CD4-positive, alpha-beta T cell (primary cell): ENCODE data around the gene TAC3. TPM values are rescaled to one million over a fixed set of nuclear protein-coding genes. Genes with fewer than 3 reads are reported as not detected.
"Not testable (repeated sequence)": the region's sequence is repeated elsewhere in the genome, so short reads cannot be mapped to it uniquely, and the experiment has no call there.

ENCODE experiments used
- ATAC-seq: fragments of 200-7000 bp; cut with Tn5 transposase; one replicate; pipeline ENCODE4 v1.10.0; 2022; ENCODE audit warnings: mild to moderate bottlenecking; ENCODE audit not compliant: poor library complexity
- CTCF ChIA-PET: fragments of 350-600 bp; sonication (Branson Sonifier 250); formaldehyde crosslinking; loops from one replicate; lab custom pipeline; 2021; ENCODE audit warnings: antibody characterized with exemption, inconsistent platforms; lab: Charles Lee
- POLR2A ChIA-PET: fragments of 350-600 bp; sonication (Branson Sonifier 250); formaldehyde crosslinking; loops from one replicate; lab custom pipeline; 2021; ENCODE audit warnings: antibody characterized with exemption, inconsistent platforms; lab: Charles Lee
- DNase-seq, 14 experiments: peaks; one replicate each; pipeline ENCODE4 v3.0.0-alpha.2; 2013 to 2020; ENCODE audit warnings: mixed read lengths in 2 of 14
- H3K27ac ChIP-seq, 2 donors: one replicate each; pipeline versions ENCODE4 v1.5.1 to v1.7.0; 2013; ENCODE audit warnings: low read length in 2 of 2, low read depth in 1 of 2, mild to moderate bottlenecking in 1 of 2
- H3K27me3 ChIP-seq, 2 experiments: 1 replicate in 1 of 2; 2 replicates in 1 of 2; pipeline versions ENCODE4 v1.6.1 to v1.7.0; 2013; ENCODE audit warnings: low read length in 2 of 2, control low read depth in 1 of 2, mild to moderate bottlenecking in 1 of 2, moderate library complexity in 1 of 2; ENCODE audit not compliant: insufficient read depth in 2 of 2, control insufficient read depth in 1 of 2
- H3K36me3 ChIP-seq: one replicate; pipeline ENCODE4 v1.6.1; 2013; ENCODE audit warnings: low read length, control low read depth; ENCODE audit not compliant: insufficient read depth
- H3K4me1 ChIP-seq: one replicate; pipeline ENCODE4 v1.6.1; 2013; ENCODE audit warnings: low read length, control low read depth; ENCODE audit not compliant: insufficient read depth
- H3K4me3 ChIP-seq: one replicate; pipeline ENCODE4 v1.5.1; 2013; ENCODE audit warnings: mild to moderate bottlenecking, low read length, moderate library complexity
- H3K9me3 ChIP-seq, 2 experiments: 1 replicate in 1 of 2; 2 replicates in 1 of 2; pipeline versions ENCODE4 v1.6.1 to v1.7.0; 2013; ENCODE audit warnings: low read length in 2 of 2, mild to moderate bottlenecking in 2 of 2, control low read depth in 1 of 2, moderate library complexity in 1 of 2; ENCODE audit not compliant: control insufficient read depth in 1 of 2, insufficient read depth in 1 of 2
- H3K27ac Mint-ChIP-seq: one replicate; pipeline ENCODE4 v1.8.0; 2020; ENCODE audit warnings: mixed read lengths
- H3K27me3 Mint-ChIP-seq: one replicate; pipeline ENCODE4 v1.8.0; 2021; ENCODE audit warnings: mixed read lengths
- H3K36me3 Mint-ChIP-seq: one replicate; pipeline ENCODE4 v1.8.0; 2021; ENCODE audit warnings: low read depth, mixed read lengths
- H3K4me1 Mint-ChIP-seq: one replicate; pipeline ENCODE4 v1.8.0; 2021; ENCODE audit warnings: low read depth, mixed read lengths
- H3K4me3 Mint-ChIP-seq: one replicate; pipeline ENCODE4 v1.8.0; 2020; ENCODE audit warnings: mild to moderate bottlenecking, mixed read lengths
- H3K9me3 Mint-ChIP-seq: one replicate; pipeline ENCODE4 v1.8.0; 2020; ENCODE audit warnings: mixed read lengths
- CTCF ChIP-seq: fragments of 200-600 bp; IDR thresholded peaks from one replicate; pipeline ENCODE4 v1.8.0; 2022; ENCODE audit warnings: antibody characterized with exemption, mild to moderate bottlenecking
- intact Hi-C, 2 experiments: fragments of 100-400 bp; cut with DNase I in 1 of 2; cut with micrococcal nuclease in 1 of 2; formaldehyde crosslinking; loops; one replicate each; pipeline versions ENCODE4 v1.15.1 to v1.9.0; 2023 to 2025; cut with DNase I, micrococcal nuclease
- total RNA-seq, 174 experiments: library from RNA in 2 of 174; stranded (reverse) in 2 of 174; gene quantifications; one replicate each; pipeline ENCODE4 v1.2.3 and lab custom pipeline; 2021 to 2026

TAC3 gene
- total RNA-seq, 2 experiments from 2014 or later, result not detected

- no peak for TF ChIP-seq CTCF
- H3K9me3 Mint-ChIP-seq, result no peaks in the 10 kb centered on the region
- POLR2A ChIA-PET, result no interaction called here
- CTCF ChIA-PET, result interaction anchor here (0.6 kb wide), 1 partner anchor 224 kb away, joined by 3 read pairs; no protein-coding TSS in a partner anchor
- H3K36me3 Mint-ChIP-seq, result no peaks in the 10 kb centered on the region
- DNase-seq (no peak), ATAC-seq (no peak)
- no peak overlapping the region for H3K27ac Mint-ChIP-seq
- H3K4me1 ChIP-seq, result no peaks in the 10 kb centered on the region
- H3K4me3 ChIP-seq, result no peak overlapping the region
- H3K4me1 Mint-ChIP-seq, result no peaks in the 10 kb centered on the region
- H3K36me3 ChIP-seq, result no peaks in the 10 kb centered on the region
- intact Hi-C loops, result no loop called here
- H3K27me3 ChIP-seq, result no peaks in the 10 kb centered on the region
- H3K27me3 Mint-ChIP-seq, result no peaks in the 10 kb centered on the region
- no peaks in the 10 kb centered on the region for H3K9me3 ChIP-seq
- H3K4me3 Mint-ChIP-seq, result no peak overlapping the region
- no peak overlapping the region for H3K27ac ChIP-seq
Measured at GRCh38 chr12:56980268-56980667, 36.1 kb downstream of the TAC3 start.

- intact Hi-C loops, result no loop called here
- H3K36me3 ChIP-seq, result no peaks in the 10 kb centered on the region
- no peaks in the 10 kb centered on the region for H3K27me3 ChIP-seq
- Mint-ChIP-seq H3K36me3 (no peaks in the 10 kb centered on the region), H3K4me3 (no peak overlapping the region), H3K27ac (no peak overlapping the region), H3K27me3 (no peaks in the 10 kb centered on the region), H3K9me3 (no peaks in the 10 kb centered on the region), H3K4me1 (no peaks in the 10 kb centered on the region)
- DNase-seq (no peak), ATAC-seq (no peak)
- no peak overlapping the region for H3K27ac ChIP-seq
- no peaks in the 10 kb centered on the region for H3K4me1 ChIP-seq
- POLR2A ChIA-PET, result no interaction called here
- no peaks in the 10 kb centered on the region for H3K9me3 ChIP-seq
- H3K4me3 ChIP-seq, result no peak overlapping the region
- no peak for TF ChIP-seq CTCF
- CTCF ChIA-PET, result no interaction called here
Measured at GRCh38 chr12:56979628-56980027, 36.7 kb downstream of the TAC3 start.

- ATAC-seq, result no peak
- Histone ChIP-seq H3K4me1 (no peaks in the 10 kb centered on the region), H3K27me3 (no peaks in the 10 kb centered on the region), H3K27ac (no peak overlapping the region), H3K36me3 (no peaks in the 10 kb centered on the region), H3K9me3 (no peaks in the 10 kb centered on the region), H3K4me3 (no peak overlapping the region)
- TF ChIP-seq CTCF, result no peak
- Mint-ChIP-seq H3K4me3 (no peak overlapping the region), H3K27ac (no peak overlapping the region), H3K4me1 (no peaks in the 10 kb centered on the region), H3K36me3 (no peaks in the 10 kb centered on the region), H3K27me3 (no peaks in the 10 kb centered on the region), H3K9me3 (no peaks in the 10 kb centered on the region)
- intact Hi-C loops, result no loop called here
- DNase-seq, result no peak
- ChIA-PET CTCF (no interaction called here), POLR2A (no interaction called here)
Measured at GRCh38 chr12:56978397-56979138, 37.8 kb downstream of the TAC3 start.

GRCh38 chr12:56977361-56977760 is 39.0 kb downstream of the TAC3 start:
- CTCF ChIA-PET, result not testable (repeated sequence)

GRCh38 chr12:56974224-56974623 is 42.1 kb downstream of the TAC3 start:
- H3K9me3 Mint-ChIP-seq, H3K4me1 Mint-ChIP-seq, POLR2A ChIA-PET, H3K27me3 ChIP-seq, ATAC-seq, H3K36me3 ChIP-seq, CTCF ChIA-PET, H3K36me3 Mint-ChIP-seq, H3K4me1 ChIP-seq, intact Hi-C loops, DNase-seq, H3K27ac Mint-ChIP-seq, H3K27me3 Mint-ChIP-seq, H3K27ac ChIP-seq, H3K4me3 ChIP-seq, H3K4me3 Mint-ChIP-seq, H3K9me3 ChIP-seq: not testable (repeated sequence)

More at GRCh38 chr12:56977361-56977760, 39.0 kb downstream of the TAC3 start:
- POLR2A ChIA-PET, H3K4me3 Mint-ChIP-seq, H3K4me1 Mint-ChIP-seq, H3K27ac Mint-ChIP-seq, DNase-seq, H3K36me3 Mint-ChIP-seq, ATAC-seq, H3K27ac ChIP-seq, H3K9me3 ChIP-seq, H3K36me3 ChIP-seq, H3K9me3 Mint-ChIP-seq, H3K4me1 ChIP-seq, H3K27me3 Mint-ChIP-seq, H3K4me3 ChIP-seq, intact Hi-C loops, H3K27me3 ChIP-seq: not testable (repeated sequence)
